ENCODE measurements around the gene ZIC5.

- TF ChIP-seq CTCF (IDR thresholded peaks at IDR 0.05) (no peak), POLR2A (IDR thresholded peaks at IDR 0.05) (no peak), POLR2AphosphoS5 (IDR thresholded peaks at IDR 0.05) (no peak)
Measured at GRCh38 chr13:99974296-99974938, 2.9 kb upstream of the ZIC5 start.

All from prostate gland (tissue), 2 donors.